Measurements from ENCODE around the gene CELF4.

DNA sequence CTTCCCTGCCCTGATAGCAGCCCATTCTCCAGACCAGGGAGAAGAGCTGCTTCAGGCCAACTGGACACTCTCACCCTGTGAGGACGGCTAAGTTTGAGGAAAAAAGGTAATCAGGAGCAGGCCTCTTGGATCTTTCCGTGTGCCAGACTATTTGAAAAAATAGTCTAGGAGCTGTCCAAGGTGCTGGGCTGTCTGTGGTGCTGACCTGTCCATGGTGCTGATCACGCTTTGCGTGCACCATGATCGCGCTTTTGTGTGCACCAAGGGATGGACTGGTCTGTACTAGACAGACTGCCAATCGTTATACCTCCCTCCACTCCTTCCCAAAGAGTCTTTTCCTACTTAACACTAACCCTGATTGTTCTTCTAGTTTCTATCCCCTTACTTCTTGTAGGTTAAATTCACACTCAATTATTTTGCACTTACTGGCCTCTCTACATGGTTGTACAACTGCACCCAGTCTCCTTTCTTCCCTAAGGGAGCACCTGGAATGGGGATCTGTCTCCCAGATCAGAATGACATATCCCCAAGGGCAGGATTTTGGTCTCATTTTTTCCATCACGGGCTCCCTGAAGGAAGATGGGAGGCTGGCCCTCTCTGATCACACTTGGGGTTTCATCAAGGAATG is 295.4 kb downstream of the CELF4 start:
- TF ChIP-seq CTCF (IDR thresholded peaks at IDR 0.05 in 8 of 11, conservative IDR thresholded peaks at IDR 0.05 in 3 of 11): no peak
- no peak for TF ChIP-seq POLR2AphosphoS5 (IDR thresholded peaks at IDR 0.05)
- no peak for TF ChIP-seq POLR2A (IDR thresholded peaks at IDR 0.05)

All from spleen (tissue), 7 donors.